ENCODE data around the gene KLC4.

DNA sequence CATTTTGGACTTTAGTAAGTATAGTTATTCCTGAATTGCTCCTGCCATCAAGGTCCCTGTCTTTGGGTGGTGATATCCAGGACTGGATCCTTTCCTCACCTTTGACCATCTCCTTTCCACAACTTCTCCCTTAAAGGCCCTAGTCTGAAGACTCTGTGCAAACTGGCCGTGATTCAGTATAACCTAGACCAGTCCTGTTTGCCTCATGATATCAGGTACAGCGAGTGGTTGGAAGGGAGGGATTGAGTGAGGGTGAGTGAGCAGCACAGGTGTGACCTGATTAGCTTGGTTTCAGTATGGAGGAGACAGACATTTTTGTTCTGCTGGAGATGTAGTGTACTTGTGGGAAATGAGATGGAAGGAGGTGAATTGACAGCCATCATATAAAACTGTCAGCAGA, 40.3 kb upstream of the KLC4 start:
- TF ChIP-seq, protein P1, sequence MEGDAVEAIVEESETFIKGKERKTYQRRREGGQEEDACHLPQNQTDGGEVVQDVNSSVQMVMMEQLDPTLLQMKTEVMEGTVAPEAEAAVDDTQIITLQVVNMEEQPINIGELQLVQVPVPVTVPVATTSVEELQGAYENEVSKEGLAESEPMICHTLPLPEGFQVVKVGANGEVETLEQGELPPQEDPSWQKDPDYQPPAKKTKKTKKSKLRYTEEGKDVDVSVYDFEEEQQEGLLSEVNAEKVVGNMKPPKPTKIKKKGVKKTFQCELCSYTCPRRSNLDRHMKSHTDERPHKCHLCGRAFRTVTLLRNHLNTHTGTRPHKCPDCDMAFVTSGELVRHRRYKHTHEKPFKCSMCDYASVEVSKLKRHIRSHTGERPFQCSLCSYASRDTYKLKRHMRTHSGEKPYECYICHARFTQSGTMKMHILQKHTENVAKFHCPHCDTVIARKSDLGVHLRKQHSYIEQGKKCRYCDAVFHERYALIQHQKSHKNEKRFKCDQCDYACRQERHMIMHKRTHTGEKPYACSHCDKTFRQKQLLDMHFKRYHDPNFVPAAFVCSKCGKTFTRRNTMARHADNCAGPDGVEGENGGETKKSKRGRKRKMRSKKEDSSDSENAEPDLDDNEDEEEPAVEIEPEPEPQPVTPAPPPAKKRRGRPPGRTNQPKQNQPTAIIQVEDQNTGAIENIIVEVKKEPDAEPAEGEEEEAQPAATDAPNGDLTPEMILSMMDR (IDR thresholded peaks at IDR 0.05 in 2 of 3, conservative IDR thresholded peaks at IDR 0.05 in 1 of 3; ENCODE audit: insufficient read depth in 2 of 3, low read depth in 1 of 3, low read length in 3 of 3): no peak
- TF ChIP-seq, protein P2, sequence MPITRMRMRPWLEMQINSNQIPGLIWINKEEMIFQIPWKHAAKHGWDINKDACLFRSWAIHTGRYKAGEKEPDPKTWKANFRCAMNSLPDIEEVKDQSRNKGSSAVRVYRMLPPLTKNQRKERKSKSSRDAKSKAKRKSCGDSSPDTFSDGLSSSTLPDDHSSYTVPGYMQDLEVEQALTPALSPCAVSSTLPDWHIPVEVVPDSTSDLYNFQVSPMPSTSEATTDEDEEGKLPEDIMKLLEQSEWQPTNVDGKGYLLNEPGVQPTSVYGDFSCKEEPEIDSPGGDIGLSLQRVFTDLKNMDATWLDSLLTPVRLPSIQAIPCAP (CRISPR knock-in tag; IDR thresholded peaks at IDR 0.05; ENCODE audit: borderline replicate concordance): no peak
- TF ChIP-seq POLR2A (conservative IDR thresholded peaks at IDR 0.05): no peak
- TF ChIP-seq, protein P3, sequence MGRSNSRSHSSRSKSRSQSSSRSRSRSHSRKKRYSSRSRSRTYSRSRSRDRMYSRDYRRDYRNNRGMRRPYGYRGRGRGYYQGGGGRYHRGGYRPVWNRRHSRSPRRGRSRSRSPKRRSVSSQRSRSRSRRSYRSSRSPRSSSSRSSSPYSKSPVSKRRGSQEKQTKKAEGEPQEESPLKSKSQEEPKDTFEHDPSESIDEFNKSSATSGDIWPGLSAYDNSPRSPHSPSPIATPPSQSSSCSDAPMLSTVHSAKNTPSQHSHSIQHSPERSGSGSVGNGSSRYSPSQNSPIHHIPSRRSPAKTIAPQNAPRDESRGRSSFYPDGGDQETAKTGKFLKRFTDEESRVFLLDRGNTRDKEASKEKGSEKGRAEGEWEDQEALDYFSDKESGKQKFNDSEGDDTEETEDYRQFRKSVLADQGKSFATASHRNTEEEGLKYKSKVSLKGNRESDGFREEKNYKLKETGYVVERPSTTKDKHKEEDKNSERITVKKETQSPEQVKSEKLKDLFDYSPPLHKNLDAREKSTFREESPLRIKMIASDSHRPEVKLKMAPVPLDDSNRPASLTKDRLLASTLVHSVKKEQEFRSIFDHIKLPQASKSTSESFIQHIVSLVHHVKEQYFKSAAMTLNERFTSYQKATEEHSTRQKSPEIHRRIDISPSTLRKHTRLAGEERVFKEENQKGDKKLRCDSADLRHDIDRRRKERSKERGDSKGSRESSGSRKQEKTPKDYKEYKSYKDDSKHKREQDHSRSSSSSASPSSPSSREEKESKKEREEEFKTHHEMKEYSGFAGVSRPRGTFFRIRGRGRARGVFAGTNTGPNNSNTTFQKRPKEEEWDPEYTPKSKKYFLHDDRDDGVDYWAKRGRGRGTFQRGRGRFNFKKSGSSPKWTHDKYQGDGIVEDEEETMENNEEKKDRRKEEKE (IDR thresholded peaks at IDR 0.05; ENCODE audit: borderline replicate concordance in 1 of 2, control insufficient read depth in 1 of 2, low read depth in 2 of 2, low read length in 1 of 2): no peak
- TF ChIP-seq ZBTB11 (CRISPR knock-in tag; IDR thresholded peaks at IDR 0.05): no peak
- TF ChIP-seq DNMT1 (IDR thresholded peaks at IDR 0.05): no peak
- no peak for TF ChIP-seq EP300 (IDR thresholded peaks at IDR 0.05; ENCODE audit: low read length)
- TF ChIP-seq E2F6 (IDR thresholded peaks at IDR 0.05; ENCODE audit: borderline replicate concordance in 1 of 2, extremely low read depth in 1 of 2, insufficient read depth in 1 of 2, insufficient read length in 1 of 2, low read depth in 1 of 2, low read length in 1 of 2, poor library complexity in 1 of 2, severe bottlenecking in 1 of 2): no peak
- no peak for TF ChIP-seq TAF1 (IDR thresholded peaks at IDR 0.05; ENCODE audit: control insufficient read depth, extremely low read depth, insufficient read depth, low read length, severe bottlenecking)
